Stimulated activated CD4-positive, alpha-beta T cell treated with anti-CD3 and anti-CD28 coated beads, Interleukin-15, amount 100 ng/mL, for 48 hours (primary cell): Measurements from ENCODE around the gene TRIM28.

Experiments used
- DNase-seq, 2 donors: peaks; one replicate each; pipeline ENCODE4 v3.0.0-alpha.2; 2020; ENCODE audit warnings: low read depth in 2 of 2

Gene TRIM28

DNA sequence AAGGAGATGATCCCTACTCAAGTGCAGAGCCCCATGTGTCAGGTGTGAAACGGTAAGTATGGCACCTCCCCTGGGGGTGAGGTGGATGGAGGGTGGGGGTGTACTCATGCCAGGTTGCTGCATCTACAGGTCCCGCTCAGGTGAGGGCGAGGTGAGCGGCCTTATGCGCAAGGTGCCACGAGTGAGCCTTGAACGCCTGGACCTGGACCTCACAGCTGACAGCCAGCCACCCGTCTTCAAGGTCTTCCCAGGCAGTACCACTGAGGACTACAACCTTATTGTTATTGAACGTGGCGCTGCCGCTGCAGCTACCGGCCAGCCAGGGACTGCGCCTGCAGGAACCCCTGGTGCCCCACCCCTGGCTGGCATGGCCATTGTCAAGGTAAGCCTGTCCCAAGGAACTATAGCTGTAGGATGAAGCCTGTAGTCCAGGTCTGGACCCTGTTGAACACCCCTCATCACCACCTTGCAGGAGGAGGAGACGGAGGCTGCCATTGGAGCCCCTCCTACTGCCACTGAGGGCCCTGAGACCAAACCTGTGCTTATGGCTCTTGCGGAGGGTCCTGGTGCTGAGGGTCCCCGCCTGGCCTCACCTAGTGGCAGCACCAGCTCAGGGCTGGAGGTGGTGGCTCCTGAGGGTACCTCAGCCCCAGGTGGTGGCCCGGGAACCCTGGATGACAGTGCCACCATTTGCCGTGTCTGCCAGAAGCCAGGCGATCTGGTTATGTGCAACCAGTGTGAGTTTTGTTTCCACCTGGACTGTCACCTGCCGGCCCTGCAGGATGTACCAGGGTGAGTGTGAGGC lies 5.2 kb downstream of the TRIM28 start:
- DNase-seq, result no peak

DNA sequence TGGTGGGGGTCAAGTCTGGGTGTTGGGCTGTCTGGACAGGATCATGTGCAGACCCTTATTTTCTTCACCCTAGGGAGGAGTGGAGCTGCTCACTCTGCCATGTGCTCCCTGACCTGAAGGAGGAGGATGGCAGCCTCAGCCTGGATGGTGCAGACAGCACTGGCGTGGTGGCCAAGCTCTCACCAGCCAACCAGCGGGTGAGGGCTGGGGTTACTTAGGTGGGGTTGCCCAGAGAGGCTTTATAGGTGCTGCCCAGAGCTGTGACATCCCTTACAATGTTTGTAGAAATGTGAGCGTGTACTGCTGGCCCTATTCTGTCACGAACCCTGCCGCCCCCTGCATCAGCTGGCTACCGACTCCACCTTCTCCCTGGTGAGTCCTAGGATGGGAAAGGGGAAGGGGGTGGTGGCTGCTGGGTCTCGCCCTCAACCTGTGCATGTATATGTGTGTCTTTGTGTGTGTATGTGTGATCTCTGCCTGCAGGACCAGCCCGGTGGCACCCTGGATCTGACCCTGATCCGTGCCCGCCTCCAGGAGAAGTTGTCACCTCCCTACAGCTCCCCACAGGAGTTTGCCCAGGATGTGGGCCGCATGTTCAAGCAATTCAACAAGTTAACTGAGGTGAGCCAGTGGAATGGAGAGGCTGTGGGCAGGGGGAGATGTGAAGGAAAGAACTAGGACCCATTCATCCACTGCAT lies 5.9 kb downstream of the TRIM28 start:
- no peak for DNase-seq

DNA sequence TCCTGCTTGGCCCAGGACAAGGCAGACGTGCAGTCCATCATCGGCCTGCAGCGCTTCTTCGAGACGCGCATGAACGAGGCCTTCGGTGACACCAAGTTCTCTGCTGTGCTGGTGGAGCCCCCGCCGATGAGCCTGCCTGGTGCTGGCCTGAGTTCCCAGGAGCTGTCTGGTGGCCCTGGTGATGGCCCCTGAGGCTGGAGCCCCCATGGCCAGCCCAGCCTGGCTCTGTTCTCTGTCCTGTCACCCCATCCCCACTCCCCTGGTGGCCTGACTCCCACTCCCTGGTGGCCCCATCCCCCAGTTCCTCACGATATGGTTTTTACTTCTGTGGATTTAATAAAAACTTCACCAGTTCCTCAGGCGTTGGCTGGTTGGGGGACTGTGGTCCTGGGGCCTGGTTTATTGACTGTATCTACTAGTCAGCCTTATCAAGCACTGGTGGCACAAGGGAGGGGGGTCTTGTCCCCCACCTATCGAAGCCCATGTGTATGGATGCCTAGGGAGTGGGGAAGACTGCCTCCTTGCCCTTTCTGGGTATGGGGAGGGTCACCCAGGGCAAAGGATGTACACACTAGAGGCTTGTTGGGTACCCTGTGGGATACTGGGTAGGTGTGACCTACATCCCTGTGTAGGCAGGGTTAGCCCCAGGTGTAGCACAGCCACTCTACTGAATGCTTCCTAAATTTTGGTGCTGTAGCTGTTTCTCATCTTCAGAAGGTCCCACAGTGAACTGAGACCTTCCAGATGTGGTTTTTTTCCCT lies 6.7 kb downstream of the TRIM28 start:
- DNase-seq, result no peak

- no peak for DNase-seq
Measured at GRCh38 chr19:58551123-58551497, 7.2 kb downstream of the TRIM28 start.

DNA sequence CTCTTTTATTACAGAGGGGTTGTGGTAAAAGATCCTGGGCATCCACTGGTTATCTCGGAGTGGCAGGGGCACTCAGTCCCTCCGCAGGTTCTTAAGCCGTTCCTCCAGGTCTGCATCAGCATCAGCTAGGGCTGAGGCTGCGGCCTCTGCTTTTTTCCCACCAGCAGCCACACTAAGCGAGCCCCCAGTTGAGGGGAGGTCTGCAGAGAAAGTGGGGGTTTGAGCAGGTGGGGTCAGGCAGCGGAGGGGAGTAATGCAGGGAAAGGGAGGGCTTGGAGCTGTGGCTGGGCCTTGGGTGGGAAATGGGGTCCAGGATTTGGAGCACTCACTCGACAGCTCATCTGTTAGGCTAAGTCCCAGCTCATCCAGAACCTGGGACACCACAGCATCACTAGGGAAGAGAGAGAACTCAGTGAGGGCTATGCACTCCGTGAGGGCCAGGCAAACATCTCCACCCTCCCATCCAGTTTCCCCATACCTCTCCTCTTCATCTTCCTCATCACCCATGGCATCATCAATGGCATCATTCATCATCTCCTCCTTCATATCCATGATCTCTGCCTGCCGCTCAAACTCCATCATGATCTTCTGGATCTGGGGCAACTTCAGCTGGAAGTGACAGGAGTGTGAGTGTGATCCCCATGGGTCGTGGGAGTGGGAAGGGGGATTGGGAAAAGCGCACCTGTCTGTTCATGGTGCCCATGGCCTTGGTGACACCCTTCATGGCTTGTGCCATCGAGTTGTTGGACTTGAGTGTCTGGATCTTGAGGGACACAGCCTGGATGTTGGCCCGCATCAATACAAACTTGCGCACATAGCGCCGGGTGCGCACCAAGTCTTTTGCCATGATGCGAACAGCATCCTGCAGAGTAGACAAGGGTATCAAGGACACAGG lies 8.0 kb downstream of the TRIM28 start:
- DNase-seq, result no peak

GRCh38 chr19:58552655-58553054 lies 8.8 kb downstream of the TRIM28 start:
- DNase-seq, result no peak

- no peak for DNase-seq
Measured at GRCh38 chr19:58553799-58554493, 10.1 kb downstream of the TRIM28 start.

- peak; percentile 97 to 98 for DNase-seq
Measured at GRCh38 chr19:58554494-58555368, 10.9 kb downstream of the TRIM28 start, which contains the start of gene CHMP2A. Gene CHMP2A, minus strand, starts transcription at chr19:58555105. Its CDS starts 893 bp downstream, at chr19:58554212.

- DNase-seq, result no peak
Measured at GRCh38 chr19:58555369-58555885, 11.6 kb downstream of the TRIM28 start.

GRCh38 chr19:58555920-58556621 lies 12.2 kb downstream of the TRIM28 start:
- no peak for DNase-seq

GRCh38 chr19:58556622-58557220 lies 12.9 kb downstream of the TRIM28 start:
- DNase-seq, result no peak

DNA sequence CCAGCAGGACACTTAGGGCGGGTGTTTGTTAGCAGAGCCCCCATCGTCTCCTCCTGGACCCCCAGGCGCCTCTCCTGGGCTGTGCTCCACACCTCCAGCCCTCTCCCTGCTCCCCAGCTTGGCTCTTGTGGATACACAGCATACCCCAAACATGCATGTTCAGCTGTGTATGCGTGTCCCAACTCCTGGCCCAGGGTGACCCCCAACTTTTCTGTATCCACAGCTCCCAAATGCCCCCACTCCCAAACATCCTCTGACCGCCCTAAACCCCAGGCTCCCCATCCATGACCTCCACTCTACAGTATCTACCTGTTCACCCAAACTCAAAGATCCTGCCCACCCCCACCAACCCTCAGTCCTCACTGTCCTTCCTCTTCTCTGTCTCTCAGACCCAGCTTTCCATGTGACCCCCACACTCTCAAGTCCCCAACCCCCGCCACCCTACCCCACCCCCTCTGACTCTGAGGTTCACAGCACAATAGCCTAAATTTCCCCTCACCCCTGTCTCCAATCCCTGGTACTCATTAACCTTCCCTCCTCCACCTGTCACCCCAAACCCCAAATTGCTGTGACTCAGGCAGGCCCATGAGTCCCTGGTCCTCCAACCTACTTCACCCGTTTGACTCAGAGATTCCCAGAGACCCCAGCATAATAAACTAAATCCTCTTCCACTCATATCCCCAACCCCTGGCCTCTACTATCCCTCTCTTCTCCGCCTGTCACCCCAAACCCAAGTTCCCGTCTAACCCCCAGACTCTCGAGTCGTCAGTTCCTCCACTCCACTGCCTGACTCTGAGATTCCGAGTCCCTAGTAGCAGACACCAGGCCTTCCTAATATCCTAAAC lies 13.6 kb downstream of the TRIM28 start:
- DNase-seq, result no peak

DNA sequence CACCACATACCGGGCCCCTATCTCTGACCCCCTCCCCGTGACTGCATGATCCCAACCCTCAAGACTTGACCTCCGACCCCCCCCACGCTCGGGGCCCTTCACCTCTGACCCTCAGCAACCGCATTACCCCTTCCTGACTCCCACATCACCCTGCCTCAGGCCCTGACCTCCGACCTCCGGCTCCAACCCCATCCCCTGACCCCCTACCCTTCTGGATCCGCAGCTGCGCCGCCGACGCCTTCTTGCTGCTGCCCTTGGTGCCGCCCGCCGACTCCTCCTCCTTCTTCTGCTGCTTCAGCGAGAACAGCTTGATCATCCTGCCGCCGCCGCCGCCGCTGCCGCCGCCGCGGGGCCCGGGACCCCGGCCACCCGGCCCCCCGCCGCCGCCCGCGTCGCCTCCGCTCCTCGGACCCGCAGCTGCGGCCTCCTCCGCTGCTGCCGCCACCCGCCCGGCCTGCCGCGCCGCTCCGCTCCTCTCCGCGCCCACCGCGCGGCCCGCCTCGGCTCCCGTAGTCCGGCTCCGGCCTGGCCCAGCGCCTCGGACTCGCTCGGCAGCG lies 14.3 kb downstream of the TRIM28 start, which contains the start of gene UBE2M:
Gene UBE2M, minus strand, starts transcription at position 546 of the 557 bp plus-strand sequence. Its CDS starts 230 bp downstream, at position 316.
- peak; percentile 49 to 51 for DNase-seq

GRCh38 chr19:58558623-58559274 lies 14.9 kb downstream of the TRIM28 start:
- DNase-seq, result peak; percentile 99 to 100

DNA sequence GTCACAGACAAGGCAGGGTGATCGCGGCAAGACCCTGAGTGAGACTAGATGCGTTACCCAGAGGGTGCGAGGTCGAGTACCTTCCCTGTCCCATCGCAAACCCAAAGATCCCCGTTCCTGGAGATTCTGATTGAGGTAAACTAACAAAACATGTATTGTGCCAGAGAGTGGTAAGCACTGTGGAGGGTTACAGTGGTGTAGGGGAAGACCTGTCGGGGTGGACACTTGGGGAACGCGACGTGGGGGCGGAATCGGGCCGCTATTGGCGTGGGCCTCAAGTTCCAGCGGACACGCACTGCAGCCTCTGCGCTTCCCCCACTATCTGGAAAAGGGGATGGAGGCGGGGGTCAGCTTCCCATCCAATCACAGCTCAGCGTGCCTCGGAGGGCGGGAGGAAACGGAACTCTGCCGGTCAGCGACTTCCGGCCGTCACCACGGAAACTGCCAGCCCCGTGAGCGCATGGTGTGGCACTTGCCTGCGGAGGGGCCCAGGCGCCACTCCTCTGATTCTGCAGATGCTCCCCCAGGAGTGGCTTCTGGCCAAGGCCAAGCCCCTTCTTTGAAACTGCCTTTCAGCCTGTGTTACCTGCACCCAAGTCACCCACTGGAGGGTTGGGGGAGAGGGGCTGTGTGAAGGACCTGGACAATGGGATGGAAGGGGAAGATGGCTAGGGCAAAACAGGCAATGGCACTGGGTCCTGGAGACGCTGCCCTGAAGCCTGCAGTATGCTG lies 15.6 kb downstream of the TRIM28 start:
- peak; percentile 64 to 74 for DNase-seq
